B cell (primary cell): ENCODE results near the gene CINP. TPM values are rescaled to one million over a fixed set of nuclear protein-coding genes. Genes with fewer than 3 reads are reported as not detected.

Experiments
- ATAC-seq: fragments of 200-7000 bp; cut with Tn5 transposase; one replicate; pipeline ENCODE4 v1.10.0; 2021; ENCODE audit warnings: low read depth, mild to moderate bottlenecking, moderate number of reproducible peaks, moderate library complexity
- CTCF ChIA-PET: fragments of 350-600 bp; sonication (Branson Sonifier 250); formaldehyde crosslinking; loops from one replicate; lab custom pipeline; 2021; ENCODE audit warnings: antibody characterized with exemption, inconsistent platforms; lab: Charles Lee
- POLR2A ChIA-PET: fragments of 350-600 bp; sonication (Branson Sonifier 250); formaldehyde crosslinking; loops from one replicate; lab custom pipeline; 2021; ENCODE audit warnings: antibody characterized with exemption; lab: Charles Lee
- DNase-seq: peaks from one replicate; pipeline ENCODE4 v3.0.0; 2013
- H2AFZ ChIP-seq: 2 replicates; pipeline ENCODE4 v1.6.1; 2012; ENCODE audit warnings: mild to moderate bottlenecking, low read depth, low read length; ENCODE audit not compliant: insufficient read depth, poor library complexity, severe bottlenecking
- H3K27ac ChIP-seq, 2 donors: 1 replicate in 1 of 2; 2 replicates in 1 of 2; pipeline ENCODE4 v1.5.1; 2012 to 2013; ENCODE audit warnings: low read length in 2 of 2, mild to moderate bottlenecking in 2 of 2, moderate library complexity in 1 of 2
- H3K27me3 ChIP-seq, 4 experiments: fragments of 200-600 bp in 1 of 4; sonication (generic) in 1 of 4; replicated peaks in 1 of 4; 1 replicate in 2 of 4; 2 replicates in 2 of 4; pipeline versions ENCODE4 v1.6.1 to v1.7.0; 2013 to 2016; ENCODE audit warnings: low read length in 3 of 4, mild to moderate bottlenecking in 2 of 4, mixed read lengths in 1 of 4, moderate library complexity in 1 of 4; ENCODE audit not compliant: insufficient read depth in 4 of 4, control insufficient read depth in 3 of 4; ENCODE audit errors: control extremely low read depth in 1 of 4
- H3K36me3 ChIP-seq, 2 experiments: replicated peaks in 1 of 2; 1 replicate in 1 of 2; 2 replicates in 1 of 2; pipeline versions ENCODE4 v1.6.1 to v1.7.1; 2013; ENCODE audit warnings: low read length in 1 of 2; ENCODE audit not compliant: insufficient read depth in 2 of 2, control insufficient read depth in 1 of 2; ENCODE audit errors: control extremely low read depth in 1 of 2, extremely low read depth in 1 of 2
- H3K4me1 ChIP-seq, 2 donors: fragments of 200-600 bp in 1 of 2; sonication (generic) in 1 of 2; 1 replicate in 1 of 2; 2 replicates in 1 of 2; pipeline versions ENCODE4 v1.5.1 to v1.6.1; 2013 to 2017; ENCODE audit warnings: low read length in 2 of 2; ENCODE audit not compliant: control insufficient read depth in 2 of 2, insufficient read depth in 2 of 2
- H3K4me2 ChIP-seq: replicated peaks from 2 replicates; pipeline ENCODE3; 2012; ENCODE audit warnings: mild to moderate bottlenecking, low read depth, low read length; ENCODE audit not compliant: poor library complexity, severe bottlenecking
- H3K4me3 ChIP-seq, 5 experiments: fragments of 200-600 bp in 1 of 5; sonication (generic) in 1 of 5; 1 replicate in 3 of 5; 2 replicates in 2 of 5; pipeline versions ENCODE4 v1.5.1 to v1.7.0; 2011 to 2016; ENCODE audit warnings: low read length in 4 of 5, mild to moderate bottlenecking in 4 of 5, low read depth in 2 of 5, control low read depth in 1 of 5, moderate library complexity in 1 of 5; ENCODE audit not compliant: insufficient read depth in 1 of 5; ENCODE audit errors: control extremely low read depth in 1 of 5, extremely low read depth in 1 of 5
- H3K79me2 ChIP-seq: fragments of 200-600 bp; sonication (generic); one replicate; pipeline ENCODE4 v1.6.0; 2016; ENCODE audit warnings: low read length; ENCODE audit not compliant: control insufficient read depth, insufficient read depth
- H3K9ac ChIP-seq: fragments of 200-600 bp; sonication (generic); 2 replicates; pipeline ENCODE4 v1.6.1; 2017; ENCODE audit warnings: mild to moderate bottlenecking, low read length, moderate library complexity
- H3K9me3 ChIP-seq, 3 donors: one replicate each; pipeline versions ENCODE4 v1.6.1 to v1.7.1; 2013; ENCODE audit warnings: low read length in 2 of 3; ENCODE audit not compliant: control insufficient read depth in 2 of 3, insufficient read depth in 1 of 3; ENCODE audit errors: control extremely low read depth in 1 of 3
- H4K20me1 ChIP-seq: 2 replicates; pipeline ENCODE4 v1.6.0; 2012; ENCODE audit warnings: mild to moderate bottlenecking, low read length; ENCODE audit not compliant: insufficient read depth, control insufficient read depth, poor library complexity, severe bottlenecking
- H3K27ac Mint-ChIP-seq: one replicate; pipeline ENCODE4 v1.8.0; 2021; ENCODE audit warnings: mixed read lengths
- H3K27me3 Mint-ChIP-seq: one replicate; pipeline ENCODE4 v1.8.0; 2021; ENCODE audit warnings: mixed read lengths
- H3K4me1 Mint-ChIP-seq: one replicate; pipeline ENCODE4 v1.8.0; 2021; ENCODE audit warnings: mixed read lengths
- H3K4me3 Mint-ChIP-seq: one replicate; pipeline ENCODE4 v1.8.0; 2021; ENCODE audit warnings: mixed read lengths
- H3K9me3 Mint-ChIP-seq: one replicate; pipeline ENCODE4 v1.8.0; 2022; ENCODE audit warnings: mixed read lengths; ENCODE audit not compliant: insufficient read depth
- CTCF ChIP-seq: fragments of 200-600 bp; IDR thresholded peaks from one replicate; pipeline ENCODE4 v1.8.0; 2022; ENCODE audit warnings: antibody characterized with exemption, mild to moderate bottlenecking
- EZH2 ChIP-seq: IDR thresholded peaks from 2 replicates; pipeline ENCODE4 v1.6.1; 2012; ENCODE audit warnings: borderline replicate concordance, low read depth, mild to moderate bottlenecking, moderate library complexity, low read length; ENCODE audit not compliant: insufficient read depth, poor library complexity, severe bottlenecking
- WGBS: methylation state at CpG from one replicate; pipeline ENCODE4 v1.1.5; 2013; ENCODE audit warnings: missing lambda C conversion rate; ENCODE audit not compliant: insufficient coverage; 5-methylcytosine and 5-hydroxymethylcytosine counted together
- intact Hi-C: fragments of 100-400 bp; cut with micrococcal nuclease; formaldehyde crosslinking; loops from one replicate; pipeline ENCODE4 v1.10.0; 2022
- polyA plus RNA-seq: library from polyadenylated mRNA; depleted of rRNA; stranded (reverse); fragments of >200 nt; gene quantifications from 2 replicates; pipeline ENCODE4 v1.2.3, GENCODE V29; 2012
- total RNA-seq, 2 donors: library from RNA; stranded (reverse); fragments of 120-200 nt in 1 of 2; gene quantifications; 1 replicate in 1 of 2; 2 replicates in 1 of 2; pipeline versions ENCODE4 v1.2.3 to v1.2.4, GENCODE V29; 2013 to 2022

The CINP gene
- total and polyA plus RNA-seq, 2 donors (not counting 1 experiment from before 2014, with no cell fraction given), result 21.9 to 28.8 TPM

- H3K79me2 ChIP-seq, result peaks cover 28% of the 10 kb centered on the region
- peak overlapping the region; percentile 92 for H3K27ac Mint-ChIP-seq
- TF ChIP-seq CTCF, result no peak
- TF ChIP-seq EZH2, result no peak
Observed at GRCh38 chr14:102362084-102362483, 606 bp downstream of the CINP start.

GRCh38 chr14:102360388-102360787 is 2.3 kb downstream of the CINP start:
- Histone ChIP-seq H3K36me3 (peaks cover 1 to 26% of the 10 kb centered on the region in 2 experiments), H3K27ac (no peak overlapping the region), H2AFZ (no peak overlapping the region), H3K27me3 (no peaks in the 10 kb centered on the region), H3K79me2 (peaks cover 28% of the 10 kb centered on the region), H4K20me1 (no peaks in the 10 kb centered on the region), H3K4me1 (peaks cover 16% of the 10 kb centered on the region in 2 donors), H3K4me3 (no peak overlapping the region), H3K9ac (no peak overlapping the region), H3K4me2 (no peak overlapping the region), H3K9me3 (no peaks in the 10 kb centered on the region)
- H3K27me3 Mint-ChIP-seq, result no peaks in the 10 kb centered on the region
- peaks cover 21% of the 10 kb centered on the region for H3K4me1 Mint-ChIP-seq
- H3K9me3 Mint-ChIP-seq, result no peaks in the 10 kb centered on the region
- H3K27ac Mint-ChIP-seq, result no peak overlapping the region
- ChIA-PET POLR2A (no interaction called here), CTCF (interaction anchor here (0.6 to 2.1 kb wide), 3 partner anchors 33 to 46 kb away, joined by 3 to 7 read pairs (median 6); no protein-coding TSS in a partner anchor)
- H3K4me3 Mint-ChIP-seq, result no peak overlapping the region
- intact Hi-C loops, result loop anchor here (5.0 kb wide), 4 partner anchors 147 to 1983 kb away; partner anchors contain the start of genes ANKRD9, MARK3 and WDR25
- no CpG with 5 or more reads among the region's 3 CpGs for WGBS
- DNase-seq (no peak), ATAC-seq (no peak)
- TF ChIP-seq CTCF (no peak), EZH2 (no peak)

More at GRCh38 chr14:102362084-102362483, 606 bp downstream of the CINP start:
- ChIA-PET CTCF (interaction anchor here (2.1 to 2.2 kb wide), 2 partner anchors 42 to 46 kb away, joined by 7 to 11 read pairs; partner anchors contain the start of gene ZNF839), POLR2A (interaction anchor here (1.1 kb wide), 1 partner anchor 45 kb away, joined by 3 read pairs; no protein-coding TSS in a partner anchor)
- WGBS, result 35% methylated on average over 3 of the region's 4 CpGs
- Histone ChIP-seq H3K9me3 (no peaks in the 10 kb centered on the region), H3K9ac (peak overlapping the region; percentile 91), H3K4me1 (peaks cover 16% of the 10 kb centered on the region in 2 donors), H3K4me2 (peak overlapping the region; percentile 97), H4K20me1 (no peaks in the 10 kb centered on the region), H3K36me3 (peaks cover 1 to 17% of the 10 kb centered on the region in 2 experiments), H3K4me3 (peak overlapping the region; percentile 55 to 90 (median 79)), H2AFZ (peak overlapping the region; percentile 97), H3K27ac (peak overlapping the region; percentile 61 to 93), H3K27me3 (no peaks in the 10 kb centered on the region)
- intact Hi-C loops, result loop anchor here (1.0 to 5.0 kb wide), 6 partner anchors 43 to 1985 kb away; partner anchors contain the start of genes ANKRD9, MARK3, PPP2R5C and WDR25
- no peak for DNase-seq
- Mint-ChIP-seq H3K4me3 (no peak overlapping the region), H3K27me3 (no peaks in the 10 kb centered on the region), H3K9me3 (no peaks in the 10 kb centered on the region), H3K4me1 (peaks cover 21% of the 10 kb centered on the region)
- ATAC-seq, result no peak
